ENCODE data around the gene PRKAG3.

Gene PRKAG3

DNA sequence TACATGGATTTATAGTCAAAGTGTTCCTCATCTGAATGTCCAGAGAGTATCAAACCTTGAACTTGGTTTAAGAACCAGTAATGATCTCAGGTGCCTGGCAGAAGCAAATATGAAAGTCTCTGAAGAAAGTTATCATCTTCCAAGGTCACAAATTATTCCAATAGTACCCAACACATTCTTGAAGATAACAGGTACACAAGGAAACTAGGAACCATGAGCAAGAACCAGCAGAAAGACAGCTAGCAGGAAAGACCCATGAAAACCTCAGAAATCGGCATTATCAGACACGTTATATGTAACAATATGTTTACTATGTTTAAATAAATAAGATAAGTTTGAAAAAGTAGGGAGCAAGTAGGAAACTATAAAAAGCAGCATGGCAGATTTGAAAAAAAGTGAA, 5.9 kb upstream of the PRKAG3 start:
- no peak for DNase-seq

DNA sequence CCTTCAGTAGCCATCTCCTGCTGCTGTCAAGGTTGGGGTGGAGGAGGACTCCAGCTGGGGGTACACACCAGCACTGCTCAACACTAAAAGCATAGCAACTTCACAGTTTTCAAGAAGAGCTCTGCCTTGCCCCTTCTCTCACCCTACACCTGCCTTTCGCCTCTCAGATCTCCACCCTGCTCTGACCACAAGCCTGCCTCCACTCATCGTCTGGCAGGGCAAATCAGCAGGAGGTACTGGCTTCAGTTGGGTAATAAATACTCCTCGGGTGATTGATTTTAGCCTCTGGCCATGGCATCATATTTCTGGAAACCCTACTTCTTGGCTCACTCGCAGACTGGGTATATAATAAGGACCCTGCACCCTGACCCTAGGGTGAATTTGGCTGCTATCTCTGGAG, 3.1 kb upstream of the PRKAG3 start:
- no peak for DNase-seq

DNA sequence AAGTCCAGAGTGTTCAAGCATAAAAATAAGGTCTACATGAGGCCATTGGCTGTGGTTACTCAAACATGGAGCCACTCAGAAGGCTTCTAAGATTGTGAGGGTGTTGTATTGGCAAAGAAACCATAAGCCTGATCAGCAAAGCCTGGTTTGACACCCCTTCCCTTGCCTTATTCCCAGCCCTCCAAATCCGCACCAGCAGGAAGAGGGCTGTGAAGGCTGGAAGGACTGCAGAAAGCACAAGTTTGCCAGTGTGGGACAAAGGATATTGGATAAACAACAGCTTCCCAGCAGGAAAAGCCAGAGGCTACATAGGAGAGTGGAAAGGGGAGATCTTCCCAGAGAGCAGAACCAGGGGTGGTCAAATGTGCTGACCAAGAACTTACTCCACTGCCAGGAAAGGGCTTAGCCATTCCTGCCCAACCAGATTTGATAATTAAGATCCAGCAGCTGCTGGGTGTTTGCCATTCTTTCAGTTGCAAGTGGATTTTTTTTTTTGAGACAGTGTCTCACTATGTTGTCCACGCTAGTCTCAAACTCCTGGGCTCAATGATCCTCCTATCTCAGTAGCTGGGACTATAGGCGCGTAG, 1.5 kb upstream of the PRKAG3 start:
- no peak for DNase-seq

DNA sequence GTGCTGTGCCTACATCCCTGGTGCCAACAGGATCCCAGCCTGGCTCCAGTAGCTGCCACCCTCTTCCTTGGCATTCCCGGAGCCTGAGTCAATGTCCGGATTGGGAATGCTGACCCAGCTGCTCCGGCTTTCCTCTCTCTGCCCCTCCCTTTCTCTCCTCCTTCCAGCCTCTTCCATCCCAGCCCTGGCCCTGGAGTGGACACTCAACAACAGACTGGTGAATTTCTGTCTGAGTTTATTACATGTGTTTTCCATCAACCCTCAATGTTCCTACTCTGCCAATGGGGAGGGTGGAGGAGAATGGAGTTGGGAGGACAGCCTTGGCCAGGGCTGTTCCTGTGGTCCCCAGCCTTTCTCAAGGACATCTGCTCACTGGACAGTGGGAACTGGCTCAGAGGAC, 917 bp upstream of the PRKAG3 start:
- DNase-seq, result peak; percentile 25 to 54

DNA sequence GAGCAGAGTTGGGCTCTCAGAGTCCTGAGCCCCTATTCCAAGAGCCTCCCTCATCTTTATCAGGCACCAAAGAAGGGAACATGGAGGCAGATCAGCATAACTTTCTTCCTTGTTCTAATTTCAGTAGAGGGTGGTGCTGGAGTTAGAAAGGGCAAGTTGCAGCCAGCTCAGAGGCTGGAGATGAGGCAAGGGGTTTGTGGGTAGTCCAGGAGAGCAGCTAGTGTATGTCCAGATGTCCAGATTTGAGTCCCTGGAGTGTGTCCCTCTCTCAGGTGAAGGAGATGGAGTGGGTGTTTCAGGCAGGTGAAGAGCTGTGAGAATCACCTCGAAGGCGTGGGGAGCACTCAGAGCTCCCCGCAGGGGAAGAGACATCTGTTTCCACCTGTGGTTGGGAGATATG, 478 bp upstream of the PRKAG3 start:
- no peak for DNase-seq

DNA sequence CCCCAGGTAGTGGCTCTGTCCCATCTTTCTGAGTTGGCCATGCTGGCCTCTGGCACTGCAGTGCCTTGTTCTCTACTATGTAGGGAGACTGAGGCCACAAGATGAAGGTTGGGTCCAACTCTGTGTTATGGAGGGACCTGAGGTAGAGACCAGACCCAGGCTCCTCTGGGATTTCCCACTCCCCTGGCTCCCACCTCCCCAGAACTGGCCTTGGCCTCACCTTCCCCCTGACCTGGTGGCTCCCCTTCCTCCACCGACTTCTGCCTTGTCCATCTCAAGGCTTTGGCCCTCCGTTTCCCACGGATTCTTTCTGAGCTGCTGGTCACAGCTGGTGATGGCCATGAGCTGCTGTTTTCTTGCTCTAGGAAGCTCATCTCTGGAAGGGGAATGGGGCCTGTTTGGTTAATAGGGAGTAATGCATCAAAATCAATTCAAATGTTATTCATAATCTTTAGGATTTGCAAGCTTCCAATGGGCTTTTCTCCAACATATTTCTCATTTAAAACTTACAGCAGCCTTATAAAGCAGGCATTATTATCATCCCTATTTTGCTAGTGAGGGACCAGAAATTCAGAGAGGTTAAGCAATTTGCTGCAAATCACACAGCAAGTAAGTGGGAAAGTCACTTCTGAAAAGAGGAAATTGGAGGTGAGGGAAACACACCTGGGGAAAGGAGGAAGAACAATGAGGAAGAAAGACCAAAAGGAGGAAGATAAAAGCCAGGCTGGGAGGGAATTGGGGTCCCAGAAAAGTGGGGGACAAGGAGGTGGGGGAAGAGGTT, 887 bp downstream of the PRKAG3 start:
- DNase-seq, result no peak

DNA sequence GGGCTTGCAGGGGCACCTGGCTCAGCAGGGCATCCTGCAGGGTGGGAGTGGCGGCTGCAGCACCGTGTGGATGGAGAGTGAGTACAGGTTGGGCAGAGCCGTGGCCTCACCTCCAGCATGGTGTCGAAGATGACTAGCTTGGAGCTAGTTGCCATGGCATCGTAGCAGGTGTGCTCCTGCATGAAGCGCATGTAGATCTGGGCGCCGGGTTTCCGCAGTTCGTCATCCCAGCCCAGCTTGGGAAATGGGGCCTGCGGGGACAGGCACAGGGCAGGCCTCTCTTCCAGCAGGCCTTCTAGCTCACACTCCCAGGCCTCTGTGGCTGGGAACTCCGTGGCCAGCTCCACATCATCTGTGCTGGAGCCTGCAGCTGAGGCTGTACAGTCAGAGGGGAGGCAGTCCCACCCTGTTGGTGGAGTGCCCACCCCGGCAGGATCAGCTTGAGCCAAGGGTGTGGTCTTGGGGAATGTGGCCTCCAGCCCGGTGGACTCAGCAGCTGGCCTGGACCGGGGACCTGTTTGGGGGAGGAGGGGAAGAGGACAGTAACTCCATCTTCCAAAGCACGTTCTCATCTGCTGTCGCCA, 1.6 kb downstream of the PRKAG3 start:
- DNase-seq, result no peak

DNA sequence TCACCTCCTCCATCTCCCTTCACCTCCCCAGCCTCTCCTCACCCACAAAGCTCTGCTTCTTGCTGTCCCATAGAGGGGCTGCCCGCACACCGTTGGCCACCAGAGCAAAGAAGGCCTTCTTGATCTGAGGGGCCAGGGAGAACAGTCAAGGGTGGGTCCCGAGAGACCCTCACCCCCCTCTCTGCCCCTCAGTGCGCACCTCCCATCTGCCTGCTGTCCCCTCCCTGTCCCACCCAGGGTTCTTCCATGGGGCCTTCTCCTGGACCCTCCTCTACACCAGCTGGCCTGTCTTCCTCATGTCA, 3.2 kb downstream of the PRKAG3 start:
- DNase-seq, result no peak

DNA sequence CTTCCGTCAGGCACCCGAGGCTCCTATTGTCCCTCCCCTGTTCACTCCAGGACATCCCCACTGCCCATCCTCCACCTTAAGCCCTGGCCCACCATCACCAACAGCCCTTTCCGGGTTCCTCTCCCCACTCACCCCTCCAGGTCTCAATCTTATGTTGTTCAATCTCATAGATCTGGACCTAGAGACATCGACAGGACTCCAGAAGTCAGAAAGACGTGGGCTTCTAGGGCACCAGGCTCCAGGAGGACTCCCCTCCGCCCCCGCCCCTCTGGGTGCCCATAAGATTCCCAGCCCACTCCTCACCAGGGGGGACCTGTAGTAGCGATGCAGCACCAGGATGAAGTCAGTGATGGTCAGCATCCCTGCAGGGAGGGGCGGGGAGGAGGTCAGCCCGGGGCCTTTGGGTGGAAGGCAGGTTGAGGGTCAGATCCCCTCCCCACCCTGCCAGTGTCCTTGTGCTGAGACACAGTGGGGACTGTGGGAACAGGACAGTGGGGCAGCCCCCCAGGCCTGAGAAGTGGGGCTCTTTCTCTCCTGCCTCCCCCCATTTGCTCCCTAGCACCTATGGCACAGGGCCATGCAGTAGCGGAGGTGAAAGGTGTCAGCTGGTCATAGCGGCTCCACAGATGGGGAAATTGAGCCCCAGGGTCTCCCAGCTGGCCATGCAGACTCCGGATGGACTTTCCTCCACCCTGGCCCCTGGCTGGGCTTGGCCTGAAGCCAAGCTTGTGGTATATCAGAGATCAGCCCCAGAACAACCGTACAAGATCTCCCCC, 3.7 kb downstream of the PRKAG3 start:
- no peak for DNase-seq

DNA sequence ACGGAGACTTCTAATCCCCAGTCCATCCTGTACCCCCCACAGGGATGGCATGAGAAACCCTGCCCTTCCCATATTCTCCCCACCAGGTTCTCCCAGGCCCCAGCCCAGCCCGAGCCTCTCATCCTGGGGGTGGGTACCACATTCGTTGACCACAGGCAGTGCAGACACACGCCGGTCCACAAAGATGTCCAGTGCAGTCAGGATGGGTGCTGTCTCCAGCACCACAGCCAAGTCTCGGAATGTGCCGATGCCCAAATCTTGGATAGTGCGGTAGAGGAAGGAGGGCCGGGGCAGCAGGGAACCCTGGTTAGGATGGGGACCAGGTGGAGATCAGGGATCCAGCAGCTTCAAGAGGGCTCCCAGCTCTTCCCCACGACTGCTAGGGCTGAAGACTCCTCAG, 4.8 kb downstream of the PRKAG3 start:
- DNase-seq, result no peak

DNA sequence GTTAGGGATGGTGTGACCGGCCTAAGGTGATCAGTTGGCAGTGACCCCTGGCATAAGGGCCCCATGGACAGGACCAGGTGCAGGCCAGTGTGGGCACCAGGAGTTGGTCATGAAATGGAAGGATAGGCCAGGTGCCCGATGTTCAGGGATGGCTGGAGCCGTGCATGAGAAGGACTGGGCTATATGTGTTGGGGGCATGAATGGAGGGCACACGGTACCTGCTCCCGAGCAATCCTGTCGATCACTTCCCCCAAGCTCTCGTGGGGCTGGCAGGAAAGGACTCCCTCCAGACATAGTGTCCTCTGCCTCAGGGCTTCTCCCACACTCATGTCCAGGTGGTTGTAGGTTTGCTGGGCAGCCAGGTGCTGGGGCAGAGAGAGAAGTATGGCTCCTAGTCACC, 7.6 kb downstream of the PRKAG3 start:
- no peak for DNase-seq

DNA sequence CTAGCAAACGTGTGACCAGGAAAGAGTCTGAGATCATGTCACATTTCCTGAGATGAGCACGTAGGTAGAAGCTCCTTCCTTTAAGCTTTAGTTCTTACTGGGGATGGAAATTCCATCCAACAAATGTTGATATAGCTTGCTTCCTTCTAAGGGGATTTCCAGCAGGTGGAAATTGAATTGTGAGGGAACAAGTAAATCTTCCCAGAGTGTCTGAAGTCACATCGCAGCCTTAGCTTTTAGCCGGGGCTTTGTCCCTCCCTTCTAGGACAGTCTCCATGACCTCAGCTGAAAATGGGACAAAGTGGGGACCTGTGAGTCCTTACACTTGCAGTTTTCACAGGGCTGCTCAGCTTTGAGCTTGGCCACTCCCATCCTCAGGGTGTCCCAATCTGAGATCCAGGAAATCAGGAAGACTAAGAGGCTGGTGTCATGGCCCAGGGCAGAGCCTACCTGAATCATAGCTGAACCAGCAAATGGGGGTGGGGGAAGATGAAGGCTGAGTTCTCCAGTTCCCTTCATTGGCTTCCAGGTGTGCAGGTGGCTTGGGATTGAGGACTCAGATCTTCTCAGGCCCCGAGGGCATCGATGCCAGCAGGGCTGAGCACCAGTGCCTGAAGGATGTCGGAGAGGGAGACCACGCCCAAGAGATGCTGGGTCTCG, 8.3 kb downstream of the PRKAG3 start:
- DNase-seq, result no peak

DNA sequence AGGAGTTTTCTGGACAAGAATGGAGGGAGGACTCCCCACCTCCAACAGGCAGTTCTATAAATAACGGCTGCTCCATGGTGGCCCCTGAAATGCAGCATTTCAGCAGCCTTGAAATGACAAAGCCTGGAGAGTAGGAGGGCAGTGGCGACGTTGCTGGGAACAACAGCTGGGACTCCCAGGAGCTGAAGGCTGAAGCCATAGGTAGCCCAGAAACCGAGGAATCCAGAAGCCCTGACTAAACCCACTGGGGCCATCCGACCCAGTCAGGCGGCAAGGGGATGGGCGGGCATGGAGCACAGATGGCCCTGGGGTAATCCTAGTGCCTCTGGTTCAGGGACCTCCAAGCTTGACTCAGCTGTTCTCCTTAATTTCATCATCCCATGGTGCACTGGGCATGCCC, 9.0 kb downstream of the PRKAG3 start:
- DNase-seq, result no peak

DNA sequence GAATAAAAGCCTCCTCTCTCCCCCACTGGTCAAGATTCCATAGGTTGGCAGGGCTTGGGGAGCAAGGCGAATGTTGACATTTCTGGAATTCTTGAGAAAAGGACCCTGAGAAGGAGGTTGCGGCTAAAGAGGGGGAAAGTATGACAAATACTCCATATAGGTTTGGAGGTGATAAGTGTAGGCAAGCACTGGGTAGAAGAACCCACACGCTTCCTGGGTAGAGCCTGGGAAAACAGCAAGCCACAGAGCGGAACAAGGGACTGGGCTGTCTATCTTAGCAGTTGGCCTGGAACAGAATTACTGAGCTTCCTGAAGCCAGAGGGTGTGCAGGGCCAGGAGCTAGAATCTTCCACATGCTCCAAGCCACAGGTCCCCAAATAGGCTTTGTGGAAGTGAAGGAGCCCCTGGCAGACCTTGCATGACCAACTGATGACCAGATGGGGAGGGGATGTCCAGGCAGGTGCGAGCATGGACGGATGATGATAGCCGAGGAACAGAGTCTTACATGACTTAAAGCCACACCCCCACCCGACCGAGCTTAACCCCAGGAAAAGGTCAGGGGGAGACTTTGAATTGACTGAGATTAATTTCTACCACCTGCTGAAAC, 9.9 kb downstream of the PRKAG3 start:
- no peak for DNase-seq

DNA sequence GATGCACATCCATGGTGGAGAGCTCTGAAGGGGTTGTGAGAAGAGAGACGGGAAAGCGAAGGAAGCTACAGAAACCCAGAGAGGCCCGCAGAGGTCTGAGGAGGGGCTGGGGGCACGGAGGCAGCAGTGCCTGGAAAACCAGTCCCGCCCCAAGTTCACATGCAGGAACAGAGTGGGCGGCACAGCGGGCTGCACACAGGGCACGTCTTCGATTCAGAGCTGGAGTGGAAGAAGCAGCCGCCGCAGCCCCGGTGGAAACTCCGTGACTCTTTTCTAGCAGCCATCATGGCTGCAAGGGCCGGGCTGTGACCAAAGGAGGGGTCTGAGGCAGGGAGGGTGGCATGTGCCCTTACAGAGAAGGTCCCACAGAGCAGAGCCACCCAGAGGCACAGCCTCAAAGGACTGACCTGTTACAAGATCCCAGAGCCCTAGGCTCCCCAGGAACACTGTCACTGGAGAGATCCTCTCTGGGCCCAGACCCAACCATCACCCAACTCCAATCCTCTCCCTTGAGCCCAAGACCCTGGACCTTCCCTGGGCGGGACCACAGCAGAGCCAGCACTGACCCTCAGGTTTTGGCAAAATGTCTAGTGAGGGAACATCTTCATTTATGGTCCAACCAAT, 10.7 kb downstream of the PRKAG3 start:
- no peak for DNase-seq

DNA sequence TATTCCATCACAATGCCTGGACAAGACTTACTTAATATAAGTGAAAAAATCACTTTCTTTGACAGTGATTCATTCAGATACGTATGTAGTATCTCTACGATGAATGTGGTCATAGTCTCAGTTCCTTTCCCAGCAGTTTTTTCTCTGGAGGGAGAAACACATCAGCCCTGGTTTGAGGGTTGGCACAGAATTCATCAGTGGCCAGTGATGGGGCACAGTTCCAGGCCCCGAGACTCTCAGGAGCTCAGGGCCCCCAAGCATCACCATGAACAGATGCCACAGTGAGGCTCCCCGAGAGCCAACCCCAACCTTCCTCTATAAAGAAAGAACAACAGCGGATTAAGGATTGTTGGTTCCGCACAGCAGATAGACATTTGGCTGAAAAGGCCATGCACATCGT, 12.5 kb downstream of the PRKAG3 start:
- DNase-seq, result no peak

DNA sequence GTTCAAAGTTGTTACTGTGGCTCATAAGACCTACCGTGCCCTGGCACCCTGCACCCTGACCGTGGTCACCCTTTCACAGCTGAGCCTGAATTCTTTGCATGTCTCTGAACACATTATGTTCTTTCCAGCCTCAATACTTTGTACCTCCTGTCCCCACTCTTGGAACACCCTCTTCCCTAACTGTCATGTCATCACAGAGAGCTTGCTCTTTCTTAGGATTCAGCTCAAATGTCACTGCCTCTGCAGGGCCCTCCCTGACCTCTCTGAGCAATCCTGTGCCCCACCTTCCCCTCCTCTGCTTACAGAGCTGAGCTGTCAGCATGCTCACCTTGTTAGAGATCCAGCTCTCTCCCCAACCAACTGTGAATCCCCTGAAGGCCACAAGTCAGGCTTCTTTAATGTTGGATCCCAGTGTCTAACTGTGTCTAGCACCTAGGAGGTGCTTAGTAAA, 15.0 kb downstream of the PRKAG3 start:
- DNase-seq, result no peak

DNA sequence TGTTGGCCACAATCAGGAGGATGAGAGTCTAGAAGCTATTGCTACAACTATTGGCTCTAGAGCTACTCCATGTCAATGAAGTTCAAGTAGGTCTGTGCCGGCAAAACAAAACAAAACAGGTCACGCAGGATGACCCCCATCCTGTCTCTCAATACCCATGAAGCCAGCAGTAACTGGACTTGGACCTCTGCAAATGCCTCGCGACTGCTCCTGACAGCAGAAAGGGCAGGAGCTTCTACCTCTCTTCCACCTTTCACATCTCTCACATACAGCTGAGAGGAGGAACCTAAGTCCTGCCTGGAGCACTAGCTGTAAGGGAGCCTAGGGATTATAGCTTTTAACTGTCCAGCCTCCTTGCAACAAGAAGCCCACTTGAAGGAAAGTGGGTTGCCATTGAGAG, 16.0 kb downstream of the PRKAG3 start:
- no peak for DNase-seq

DNA sequence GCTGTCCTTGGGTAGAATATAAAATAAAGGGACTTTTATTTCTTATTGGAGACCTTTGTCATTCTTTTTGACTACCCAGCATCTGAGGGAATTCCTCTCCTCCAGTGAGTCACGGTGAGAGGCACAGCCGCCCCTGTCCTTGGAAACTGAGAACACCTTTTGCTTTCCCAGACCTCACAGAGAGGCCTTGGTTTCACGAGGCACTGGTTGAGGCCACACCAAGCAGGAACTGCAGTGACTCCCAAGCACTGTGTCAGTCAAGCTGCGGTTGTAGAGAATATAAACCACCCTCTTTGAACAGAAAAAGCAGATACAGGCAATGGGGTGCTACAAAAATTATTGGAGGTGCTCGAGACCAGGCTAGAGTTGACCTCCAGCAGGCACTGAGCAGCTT, 16.4 kb downstream of the PRKAG3 start:
- no peak for DNase-seq

DNA sequence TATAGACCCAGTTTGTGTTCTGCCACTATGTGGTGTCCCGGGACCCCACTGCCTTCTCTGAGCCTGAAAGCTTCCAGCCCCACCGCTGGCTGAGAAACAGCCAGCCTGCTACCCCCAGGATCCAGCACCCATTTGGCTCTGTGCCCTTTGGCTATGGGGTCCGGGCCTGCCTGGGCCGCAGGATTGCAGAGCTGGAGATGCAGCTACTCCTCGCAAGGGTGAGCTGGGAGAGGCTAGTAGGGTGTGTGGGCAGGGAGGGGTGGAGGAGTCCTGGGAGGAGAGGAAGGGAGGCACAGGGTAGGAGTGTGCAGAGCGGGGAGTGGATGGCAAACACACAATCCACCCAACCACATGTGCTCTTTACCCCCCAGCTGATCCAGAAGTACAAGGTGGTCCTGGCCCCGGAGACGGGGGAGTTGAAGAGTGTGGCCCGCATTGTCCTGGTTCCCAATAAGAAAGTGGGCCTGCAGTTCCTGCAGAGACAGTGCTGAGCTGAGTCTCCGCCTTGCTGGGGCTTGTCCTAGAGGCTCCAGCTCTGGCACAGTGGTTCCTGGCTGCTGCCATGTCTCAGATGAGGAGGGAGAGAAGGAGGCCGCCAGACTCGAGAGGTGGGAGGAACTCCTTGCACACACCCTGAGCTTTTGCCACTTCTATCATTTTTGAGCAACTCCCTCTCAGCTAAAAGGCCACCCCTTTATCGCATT, 16.9 kb downstream of the PRKAG3 start:
- no peak for DNase-seq

DNA sequence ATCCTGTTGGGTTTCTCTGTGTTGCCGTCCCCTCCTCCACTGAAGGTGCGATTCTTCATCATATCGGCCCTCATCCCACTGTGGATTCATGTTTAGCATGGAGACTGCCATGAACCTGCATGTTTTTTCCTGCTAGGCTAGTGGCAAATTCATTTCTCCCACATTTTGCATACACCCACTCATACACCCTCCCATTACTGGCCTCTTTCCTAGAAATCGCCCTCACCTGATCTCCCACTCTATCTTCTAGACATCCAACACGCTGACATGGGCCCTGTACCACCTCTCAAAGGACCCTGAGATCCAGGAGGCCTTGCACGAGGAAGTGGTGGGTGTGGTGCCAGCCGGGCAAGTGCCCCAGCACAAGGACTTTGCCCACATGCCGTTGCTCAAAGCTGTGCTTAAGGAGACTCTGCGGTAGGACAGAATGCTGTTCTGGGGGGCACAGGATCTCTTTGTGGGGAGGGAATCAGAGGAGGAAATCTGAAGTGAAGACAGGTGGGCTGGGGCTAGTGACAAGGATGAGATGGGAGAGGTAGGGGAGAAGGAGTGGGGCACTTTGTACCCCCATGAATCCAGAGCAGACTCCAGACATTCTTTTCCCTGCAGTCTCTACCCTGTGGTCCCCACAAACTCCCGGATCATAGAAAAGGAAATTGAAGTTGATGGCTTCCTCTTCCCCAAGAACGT, 17.7 kb downstream of the PRKAG3 start:
- no peak for DNase-seq
